GOT3 (cell line): ENCODE measurements around the gene CETN1.

ENCODE experiments used
- DNase-seq: peaks from one replicate; lab custom pipeline; 2025; ENCODE audit warnings: mixed read lengths; lab: John Stamatoyannopoulos, UW

The CETN1 gene

GRCh38 chr18:623761-624620, 43.8 kb downstream of the CETN1 start:
- DNase-seq = no peak

- no peak for DNase-seq
Measured at GRCh38 chr18:627231-627630, 47.1 kb downstream of the CETN1 start.

DNA sequence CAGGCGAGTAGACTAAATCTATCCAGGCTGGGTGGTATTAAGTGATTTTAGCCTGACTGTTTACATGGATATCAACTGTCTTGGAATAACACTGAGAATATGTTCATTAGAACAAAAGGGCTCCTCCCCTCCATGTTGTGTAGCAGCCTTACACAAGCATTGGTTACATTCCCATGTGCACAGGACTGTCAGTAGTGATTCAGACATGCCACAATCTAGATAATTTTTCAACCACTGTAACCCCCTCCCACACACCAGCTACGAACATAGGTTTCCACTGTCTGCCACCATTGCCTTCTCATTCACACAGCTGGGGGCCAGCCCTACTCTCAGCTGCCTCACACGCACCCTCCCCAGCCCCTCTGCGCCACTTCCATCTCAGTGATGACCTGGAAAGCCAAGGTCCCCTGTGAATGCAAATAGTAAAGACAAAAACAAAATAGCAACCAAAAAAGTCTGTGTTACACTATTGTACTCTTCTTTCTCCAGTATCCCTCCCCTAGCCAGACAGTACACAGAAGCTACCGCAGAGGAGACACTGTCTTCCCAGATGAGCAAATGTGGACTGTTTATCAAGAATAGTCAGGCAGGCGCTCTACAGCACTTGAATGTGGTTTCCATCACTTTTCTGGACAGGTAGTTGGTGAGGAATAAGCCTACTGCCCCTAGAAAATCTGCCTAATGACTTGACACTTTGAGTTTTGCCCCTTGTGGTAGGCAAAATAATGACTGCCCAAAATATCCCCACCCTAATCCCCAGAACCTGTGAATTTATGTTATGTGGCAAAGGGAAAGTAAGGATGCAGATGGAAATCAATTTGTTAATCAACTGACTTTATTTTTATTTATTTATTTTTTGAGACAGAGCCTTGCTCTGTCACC, 49.3 kb downstream of the CETN1 start:
- no peak for DNase-seq

GRCh38 chr18:631560-631959, 51.4 kb downstream of the CETN1 start:
- no peak for DNase-seq
